ENCODE measurements around the gene CRYL1.

CRYL1 gene

GRCh38 chr13:20494656-20495055, 31.0 kb downstream of the CRYL1 start:
- DNase-seq (ENCODE audit: low spot score), result no peak

GRCh38 chr13:20492641-20493040, 33.0 kb downstream of the CRYL1 start:
- DNase-seq (ENCODE audit: low spot score), result peak; percentile 30

- DNase-seq (ENCODE audit: low spot score), result no peak
These were observed 33.7 kb downstream of the CRYL1 start for GRCh38 chr13:20491926-20492435.

GRCh38 chr13:20489185-20489820, 36.4 kb downstream of the CRYL1 start:
- no peak for DNase-seq (ENCODE audit: low spot score)

GRCh38 chr13:20487927-20488326, 37.7 kb downstream of the CRYL1 start:
- DNase-seq (ENCODE audit: low spot score), result no peak

GRCh38 chr13:20482787-20483186, 42.9 kb downstream of the CRYL1 start:
- DNase-seq (ENCODE audit: low spot score), result no peak

GRCh38 chr13:20482275-20482761, 43.3 kb downstream of the CRYL1 start:
- DNase-seq (ENCODE audit: low spot score), result no peak

GRCh38 chr13:20477394-20477793, 48.3 kb downstream of the CRYL1 start:
- DNase-seq (ENCODE audit: low spot score), result no peak

- no peak for DNase-seq (ENCODE audit: low spot score)
These were observed 49.5 kb downstream of the CRYL1 start for GRCh38 chr13:20475927-20476691.

- no peak for DNase-seq (ENCODE audit: low spot score)
These were observed 51.1 kb downstream of the CRYL1 start for GRCh38 chr13:20474515-20474914.

- no peak for DNase-seq (ENCODE audit: low spot score)
These were observed 51.8 kb downstream of the CRYL1 start for GRCh38 chr13:20473888-20474287.

- peak; percentile 40 for DNase-seq (ENCODE audit: low spot score)
These were observed 52.5 kb downstream of the CRYL1 start for GRCh38 chr13:20473139-20473538.

GRCh38 chr13:20472531-20472930, 53.1 kb downstream of the CRYL1 start:
- no peak for DNase-seq (ENCODE audit: low spot score)

- no peak for DNase-seq (ENCODE audit: low spot score)
These were observed 55.5 kb downstream of the CRYL1 start for GRCh38 chr13:20470136-20470535.

- no peak for DNase-seq (ENCODE audit: low spot score)
These were observed 59.3 kb downstream of the CRYL1 start for GRCh38 chr13:20466371-20466770.

- DNase-seq (ENCODE audit: low spot score), result no peak
These were observed 60.3 kb downstream of the CRYL1 start for GRCh38 chr13:20465218-20465879.

GRCh38 chr13:20462921-20463320, 62.7 kb downstream of the CRYL1 start:
- DNase-seq (ENCODE audit: low spot score), result no peak

GRCh38 chr13:20462533-20462915, 63.1 kb downstream of the CRYL1 start:
- DNase-seq (ENCODE audit: low spot score), result no peak

- DNase-seq (ENCODE audit: low spot score), result no peak
These were observed 63.7 kb downstream of the CRYL1 start for GRCh38 chr13:20461860-20462532.

- no peak for DNase-seq (ENCODE audit: low spot score)
These were observed 64.2 kb downstream of the CRYL1 start for GRCh38 chr13:20461481-20461859.

- DNase-seq (ENCODE audit: low spot score), result no peak
These were observed 64.9 kb downstream of the CRYL1 start for GRCh38 chr13:20460761-20461160.

- DNase-seq (ENCODE audit: low spot score), result no peak
These were observed 68.0 kb downstream of the CRYL1 start for GRCh38 chr13:20457670-20458069.

Data from COLO829 (cell line).